GM21423 (cell line): ENCODE measurements around the gene PHLDA3.

Experiments
- ATAC-seq: cut with Tn5 transposase; IDR thresholded peaks from one replicate; pipeline ENCODE4 v1.9.1; 2021; ENCODE audit warnings: mild to moderate bottlenecking, moderate library complexity; ENCODE audit not compliant: unreplicated experiment

The PHLDA3 gene

GRCh38 chr1:201436969-201437368, 32.0 kb downstream of the PHLDA3 start:
- ATAC-seq: no peak

- no peak for ATAC-seq
Observed at GRCh38 chr1:201436393-201436792, 32.6 kb downstream of the PHLDA3 start.

GRCh38 chr1:201434266-201434665, 34.7 kb downstream of the PHLDA3 start:
- no peak for ATAC-seq

GRCh38 chr1:201433609-201434008, 35.4 kb downstream of the PHLDA3 start:
- ATAC-seq: no peak

- no peak for ATAC-seq
Observed at GRCh38 chr1:201430776-201431175, 38.2 kb downstream of the PHLDA3 start.

GRCh38 chr1:201429736-201430501, 39.1 kb downstream of the PHLDA3 start:
- no peak for ATAC-seq

- no peak for ATAC-seq
Observed at GRCh38 chr1:201427963-201428362, 41.0 kb downstream of the PHLDA3 start.

GRCh38 chr1:201426479-201427310, 42.3 kb downstream of the PHLDA3 start:
- no peak for ATAC-seq

GRCh38 chr1:201424146-201424545, 44.8 kb downstream of the PHLDA3 start:
- ATAC-seq: no peak

GRCh38 chr1:201423655-201424054, 45.3 kb downstream of the PHLDA3 start:
- ATAC-seq: no peak

GRCh38 chr1:201422436-201423030, 46.5 kb downstream of the PHLDA3 start:
- ATAC-seq: no peak

- no peak for ATAC-seq
Observed at GRCh38 chr1:201422026-201422425, 47.0 kb downstream of the PHLDA3 start.

GRCh38 chr1:201421041-201421440, 47.9 kb downstream of the PHLDA3 start:
- no peak for ATAC-seq

GRCh38 chr1:201420608-201421002, 48.4 kb downstream of the PHLDA3 start:
- ATAC-seq: no peak

GRCh38 chr1:201419746-201420607, 49.0 kb downstream of the PHLDA3 start:
- ATAC-seq: no peak

- no peak for ATAC-seq
Observed at GRCh38 chr1:201419256-201419655, 49.7 kb downstream of the PHLDA3 start.

GRCh38 chr1:201418461-201418860, 50.5 kb downstream of the PHLDA3 start:
- ATAC-seq: no peak
